ENCODE measurements around the gene ALG12.

Gene ALG12

GRCh38 chr22:49901457-49901856 is 16.8 kb downstream of the ALG12 start:
- H3K4me3 ChIP-seq (ENCODE audit: low read depth, low read length, poor library complexity, severe bottlenecking): no peak overlapping the region
- H3F3A ChIP-seq (ENCODE audit: insufficient read depth, low read length): no peaks in the 10 kb centered on the region
- H3K4me1 ChIP-seq (ENCODE audit: insufficient read depth, low read length, severe bottlenecking): no peaks in the 10 kb centered on the region
- no peaks in the 10 kb centered on the region for H4K20me1 ChIP-seq (ENCODE audit: insufficient read depth, low read length)
- H3K79me2 ChIP-seq (ENCODE audit: insufficient read depth, low read length): no peaks in the 10 kb centered on the region
- H2AFZ ChIP-seq (ENCODE audit: low read length): no peak overlapping the region
- no peak overlapping the region for H3K27ac ChIP-seq (ENCODE audit: low read depth, low read length, poor library complexity, severe bottlenecking)
- no peaks in the 10 kb centered on the region for H3K27me3 ChIP-seq (ENCODE audit: insufficient read depth, low read length)
- H3K36me3 ChIP-seq (ENCODE audit: insufficient read depth, low read length): peaks cover 71% of the 10 kb centered on the region
- no peaks in the 10 kb centered on the region for H3K9me3 ChIP-seq (ENCODE audit: low read length)
- TF ChIP-seq CTCF (IDR thresholded peaks at IDR 0.05; ENCODE audit: low read length): no peak
- TF ChIP-seq EZH2 (IDR thresholded peaks at IDR 0.05; ENCODE audit: borderline replicate concordance, low read length): no peak
- no peaks in the 10 kb centered on the region for H3K9me2 ChIP-seq (ENCODE audit: low read depth, low read length)
- no peak overlapping the region for H3K4me2 ChIP-seq (ENCODE audit: low read length)
- H3K9ac ChIP-seq (ENCODE audit: low read length): no peak overlapping the region

- H3K4me1 ChIP-seq (ENCODE audit: insufficient read depth, low read length, severe bottlenecking): no peaks in the 10 kb centered on the region
- no peak overlapping the region for H3K4me2 ChIP-seq (ENCODE audit: low read length)
- H4K20me1 ChIP-seq (ENCODE audit: insufficient read depth, low read length): no peaks in the 10 kb centered on the region
- H3K9me2 ChIP-seq (ENCODE audit: low read depth, low read length): no peaks in the 10 kb centered on the region
- H3K36me3 ChIP-seq (ENCODE audit: insufficient read depth, low read length): peaks cover 66% of the 10 kb centered on the region
- no peaks in the 10 kb centered on the region for H3K79me2 ChIP-seq (ENCODE audit: insufficient read depth, low read length)
- H3K27me3 ChIP-seq (ENCODE audit: insufficient read depth, low read length): no peaks in the 10 kb centered on the region
- H2AFZ ChIP-seq (ENCODE audit: low read length): no peak overlapping the region
- H3K27ac ChIP-seq (ENCODE audit: low read depth, low read length, poor library complexity, severe bottlenecking): no peak overlapping the region
- no peak overlapping the region for H3K9ac ChIP-seq (ENCODE audit: low read length)
- TF ChIP-seq EZH2 (IDR thresholded peaks at IDR 0.05; ENCODE audit: borderline replicate concordance, low read length) (no peak), CTCF (IDR thresholded peaks at IDR 0.05; ENCODE audit: low read length) (no peak)
- no peaks in the 10 kb centered on the region for H3F3A ChIP-seq (ENCODE audit: insufficient read depth, low read length)
- H3K9me3 ChIP-seq (ENCODE audit: low read length): no peaks in the 10 kb centered on the region
- no peak overlapping the region for H3K4me3 ChIP-seq (ENCODE audit: low read depth, low read length, poor library complexity, severe bottlenecking)
Measured at GRCh38 chr22:49900441-49901230, 17.6 kb downstream of the ALG12 start.

- no peak overlapping the region for H3K27ac ChIP-seq (ENCODE audit: low read depth, low read length, poor library complexity, severe bottlenecking)
- no peaks in the 10 kb centered on the region for H3K79me2 ChIP-seq (ENCODE audit: insufficient read depth, low read length)
- H3K36me3 ChIP-seq (ENCODE audit: insufficient read depth, low read length): peaks cover 61% of the 10 kb centered on the region
- H3F3A ChIP-seq (ENCODE audit: insufficient read depth, low read length): no peaks in the 10 kb centered on the region
- no peaks in the 10 kb centered on the region for H3K4me1 ChIP-seq (ENCODE audit: insufficient read depth, low read length, severe bottlenecking)
- no peaks in the 10 kb centered on the region for H3K27me3 ChIP-seq (ENCODE audit: insufficient read depth, low read length)
- H3K9ac ChIP-seq (ENCODE audit: low read length): no peak overlapping the region
- no peaks in the 10 kb centered on the region for H4K20me1 ChIP-seq (ENCODE audit: insufficient read depth, low read length)
- H3K4me2 ChIP-seq (ENCODE audit: low read length): no peak overlapping the region
- no peak overlapping the region for H2AFZ ChIP-seq (ENCODE audit: low read length)
- H3K9me3 ChIP-seq (ENCODE audit: low read length): no peaks in the 10 kb centered on the region
- H3K4me3 ChIP-seq (ENCODE audit: low read depth, low read length, poor library complexity, severe bottlenecking): no peak overlapping the region
- TF ChIP-seq CTCF (IDR thresholded peaks at IDR 0.05; ENCODE audit: low read length) (no peak), EZH2 (IDR thresholded peaks at IDR 0.05; ENCODE audit: borderline replicate concordance, low read length) (no peak)
- no peaks in the 10 kb centered on the region for H3K9me2 ChIP-seq (ENCODE audit: low read depth, low read length)
Measured at GRCh38 chr22:49899530-49899929, 18.7 kb downstream of the ALG12 start.
